SK-N-SH (cell line): ENCODE data around the gene OR1J1. TPM values are rescaled to one million over a fixed set of nuclear protein-coding genes. Genes with fewer than 3 reads are reported as not detected.

Experiments
- CTCF ChIA-PET: fragments of 300-600, 350-600 bp; formaldehyde crosslinking; extraction: SDS; loops from one replicate; lab custom pipeline; 2021; lab: Yijun Ruan, JAX
- POLR2A ChIA-PET: fragments of 350-600 bp; sonication (Branson Sonifier 250); formaldehyde crosslinking; extraction: SDS; loops from one replicate; lab custom pipeline; 2020; ENCODE audit warnings: antibody characterized with exemption, inconsistent platforms; lab: Yijun Ruan, JAX
- DNase-seq: peaks from one replicate; pipeline ENCODE4 v3.0.0; 2012
- H2AFZ ChIP-seq: fragments of 200-600 bp; sonication (generic); 2 replicates; pipeline ENCODE4 v1.8.1; 2016; ENCODE audit warnings: antibody characterized with exemption, mild to moderate bottlenecking, low read depth
- H3F3A ChIP-seq: fragments of 200-600 bp; sonication (generic); replicated peaks from 2 replicates; pipeline ENCODE3; 2016; ENCODE audit warnings: antibody characterized with exemption, mild to moderate bottlenecking; ENCODE audit not compliant: insufficient read depth
- H3K27ac ChIP-seq, 2 experiments: fragments of 200-500 bp in 1 of 2; fragments of 200-600 bp in 1 of 2; sonication (Bioruptor generic) in 1 of 2; sonication (generic), shearing (Covaris generic) in 1 of 2; 2 replicates each; pipeline versions ENCODE4 v1.5.1 to v1.6.1; 2014 to 2016; ENCODE audit warnings: low read depth in 2 of 2, inconsistent platforms in 1 of 2, low read length in 1 of 2, mild to moderate bottlenecking in 1 of 2, mixed read lengths in 1 of 2
- H3K27me3 ChIP-seq: fragments of 200-600 bp; sonication (generic), shearing (Covaris generic); 2 replicates; pipeline ENCODE4 v1.6.1; 2016; ENCODE audit warnings: mixed run types; ENCODE audit not compliant: insufficient read depth
- H3K36me3 ChIP-seq, 2 experiments: fragments of 200-500 bp in 1 of 2; fragments of 200-600 bp in 1 of 2; sonication (Bioruptor generic) in 1 of 2; sonication (generic) in 1 of 2; replicated peaks in 1 of 2; 2 replicates each; pipeline versions ENCODE3 to v1.5.1; 2014 to 2016; ENCODE audit warnings: low read length in 1 of 2, mild to moderate bottlenecking in 1 of 2; ENCODE audit not compliant: insufficient read depth in 2 of 2, control insufficient read depth in 1 of 2
- H3K4me1 ChIP-seq, 2 experiments: fragments of 200-500 bp in 1 of 2; fragments of 200-600 bp in 1 of 2; sonication (Bioruptor generic) in 1 of 2; sonication (generic), shearing (Covaris generic) in 1 of 2; 2 replicates each; pipeline versions ENCODE4 v1.5.1 to v1.6.1; 2014 to 2016; ENCODE audit warnings: low read depth in 1 of 2, low read length in 1 of 2, mixed run types in 1 of 2; ENCODE audit not compliant: insufficient read depth in 2 of 2, control insufficient read depth in 1 of 2
- H3K4me2 ChIP-seq: fragments of 200-600 bp; sonication (generic), shearing (Covaris generic); 2 replicates; pipeline ENCODE4 v1.6.1; 2017; ENCODE audit warnings: mixed run types
- H3K4me3 ChIP-seq, 2 experiments: fragments of 200-500 bp in 1 of 2; fragments of 200-600 bp in 1 of 2; sonication (Bioruptor generic) in 1 of 2; sonication (generic), shearing (Covaris generic) in 1 of 2; 2 replicates each; pipeline versions ENCODE4 v1.5.1 to v1.8.1; 2014 to 2016; ENCODE audit warnings: low read depth in 2 of 2, inconsistent platforms in 1 of 2, low read length in 1 of 2, mild to moderate bottlenecking in 1 of 2, mixed read lengths in 1 of 2, moderate library complexity in 1 of 2
- H3K79me2 ChIP-seq: fragments of 200-600 bp; sonication (generic); 2 replicates; pipeline ENCODE4 v1.8.1; 2017; ENCODE audit warnings: mild to moderate bottlenecking; ENCODE audit not compliant: insufficient read depth
- H3K9ac ChIP-seq: fragments of 200-600 bp; sonication (generic); 2 replicates; pipeline ENCODE4 v1.6.1; 2017; ENCODE audit warnings: mixed run types
- H3K9me2 ChIP-seq: fragments of 200-600 bp; sonication (generic); 2 replicates; pipeline ENCODE4 v1.6.1; 2017; ENCODE audit warnings: mixed run types
- H3K9me3 ChIP-seq: fragments of 200-600 bp; sonication (generic); 2 replicates; pipeline ENCODE4 v1.6.1; 2017; ENCODE audit warnings: mixed run types, mild to moderate bottlenecking, moderate library complexity
- H4K20me1 ChIP-seq: fragments of 200-600 bp; sonication (generic); 2 replicates; pipeline ENCODE4 v1.6.1; 2017; ENCODE audit warnings: mild to moderate bottlenecking, mixed run types; ENCODE audit not compliant: insufficient read depth
- CTCF ChIP-seq: fragments of 200-600 bp; sonication (generic); IDR thresholded peaks from 2 replicates; pipeline ENCODE4 v1.6.1; 2017; ENCODE audit warnings: antibody characterized with exemption, mild to moderate bottlenecking, moderate library complexity
- EP300 ChIP-seq, 2 experiments: IDR thresholded peaks; 2 replicates each; pipeline versions ENCODE4 v1.4.0 to v1.6.1; 2012; ENCODE audit warnings: borderline replicate concordance in 1 of 2, low read depth in 1 of 2, low read length in 1 of 2
- FOSL2 ChIP-seq: IDR thresholded peaks from 2 replicates; pipeline ENCODE4 v1.4.0; 2012; ENCODE audit warnings: low read depth, mild to moderate bottlenecking, moderate library complexity, borderline replicate concordance
- GATA2 ChIP-seq: sonication (generic); formaldehyde crosslinking; IDR thresholded peaks from 2 replicates; pipeline ENCODE4 v1.5.0; 2020; ENCODE audit warnings: mild to moderate bottlenecking, missing genetic modification reagents
- MEF2A ChIP-seq: IDR thresholded peaks from 2 replicates; pipeline ENCODE4 v1.4.0; 2012; ENCODE audit warnings: low read depth, borderline replicate concordance
- RXRA ChIP-seq: IDR thresholded peaks from 2 replicates; pipeline ENCODE4 v1.4.0; 2012; ENCODE audit warnings: low read depth, mild to moderate bottlenecking, borderline replicate concordance
- WGBS: methylation state at CpG from one replicate; pipeline ENCODE4 v1.1.6; 2017; ENCODE audit warnings: low lambda C conversion rate; 5-methylcytosine and 5-hydroxymethylcytosine counted together
- polyA plus RNA-seq, 3 experiments: library from polyadenylated mRNA; depleted of rRNA; stranded (reverse); fragments of >200 nt; gene quantifications; 2 replicates each; pipeline ENCODE4 v1.2.3, GENCODE V29; 2012
- TF ChIP-seq, protein P1 (sequence below): IDR thresholded peaks from 2 replicates; pipeline ENCODE4 v1.4.0; 2012; ENCODE audit warnings: low read depth, borderline replicate concordance
- TF ChIP-seq, protein P2 (sequence below): IDR thresholded peaks from 2 replicates; pipeline ENCODE4 v1.4.0; 2012; ENCODE audit warnings: low read depth

The OR1J1 gene
- polyA plus RNA-seq, 1 of the 3 experiments (the other 2 are of a cell fraction): not detected

DNA sequence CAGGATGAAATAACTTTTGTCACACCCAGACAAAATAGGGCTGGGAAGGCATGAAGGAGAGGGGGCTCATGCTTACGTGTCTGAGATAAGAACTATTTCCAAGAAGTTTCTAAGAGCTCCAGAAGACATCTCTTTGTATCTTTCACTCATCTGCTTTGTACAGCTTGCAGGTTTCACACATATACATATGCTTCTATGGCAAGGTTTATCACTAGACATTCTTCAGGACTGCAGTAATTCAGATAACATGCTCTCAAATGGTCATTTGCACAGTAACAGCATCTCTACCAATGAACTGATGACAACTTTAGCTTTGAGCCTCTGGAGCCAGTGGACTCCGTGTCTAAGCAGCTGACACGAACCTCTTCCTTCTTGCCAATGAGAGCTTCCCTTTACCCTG is 3.2 kb downstream of the OR1J1 start:
- no peaks in the 10 kb centered on the region for H4K20me1 ChIP-seq
- H3K4me3 ChIP-seq: no peak overlapping the region
- no peaks in the 10 kb centered on the region for H3K4me1 ChIP-seq
- CTCF ChIA-PET: interaction anchor here (0.7 to 4.8 kb wide), 3 partner anchors 10 to 320 kb away, joined by 3 to 32 read pairs (median 3); no protein-coding TSS in a partner anchor
- no peaks in the 10 kb centered on the region for H3K9me3 ChIP-seq
- no peak overlapping the region for H3K9ac ChIP-seq
- no peaks in the 10 kb centered on the region for H3K27me3 ChIP-seq
- H3K9me2 ChIP-seq: no peaks in the 10 kb centered on the region
- no peaks in the 10 kb centered on the region for H3F3A ChIP-seq
- 49% methylated on average over 3 of the region's 3 CpGs for WGBS
- H3K4me2 ChIP-seq: no peak overlapping the region
- no peak overlapping the region for H3K27ac ChIP-seq
- no peaks in the 10 kb centered on the region for H3K79me2 ChIP-seq
- POLR2A ChIA-PET: no interaction called here
- TF ChIP-seq CTCF: no peak
- no peaks in the 10 kb centered on the region for H3K36me3 ChIP-seq
- DNase-seq: no peak
- H2AFZ ChIP-seq: no peak overlapping the region

- no peaks in the 10 kb centered on the region for H3K36me3 ChIP-seq
- DNase-seq: no peak
- H3K9me3 ChIP-seq: no peaks in the 10 kb centered on the region
- H3F3A ChIP-seq: no peaks in the 10 kb centered on the region
- H3K4me1 ChIP-seq: peaks cover 3 to 4% of the 10 kb centered on the region in 2 experiments; a peak in 2 of 4 replicates
- H3K9me2 ChIP-seq: no peaks in the 10 kb centered on the region
- H4K20me1 ChIP-seq: no peaks in the 10 kb centered on the region
- H3K27ac ChIP-seq: no peak overlapping the region
- peak overlapping the region; percentile 19; the same call in 1 of the 2 replicates for H3K4me2 ChIP-seq
- H2AFZ ChIP-seq: 0 out of 2 replicates have a peak overlapping the region, but pooled peaks have one; percentile 18
- ChIA-PET CTCF (no interaction called here), POLR2A (no interaction called here)
- TF ChIP-seq, protein P1, sequence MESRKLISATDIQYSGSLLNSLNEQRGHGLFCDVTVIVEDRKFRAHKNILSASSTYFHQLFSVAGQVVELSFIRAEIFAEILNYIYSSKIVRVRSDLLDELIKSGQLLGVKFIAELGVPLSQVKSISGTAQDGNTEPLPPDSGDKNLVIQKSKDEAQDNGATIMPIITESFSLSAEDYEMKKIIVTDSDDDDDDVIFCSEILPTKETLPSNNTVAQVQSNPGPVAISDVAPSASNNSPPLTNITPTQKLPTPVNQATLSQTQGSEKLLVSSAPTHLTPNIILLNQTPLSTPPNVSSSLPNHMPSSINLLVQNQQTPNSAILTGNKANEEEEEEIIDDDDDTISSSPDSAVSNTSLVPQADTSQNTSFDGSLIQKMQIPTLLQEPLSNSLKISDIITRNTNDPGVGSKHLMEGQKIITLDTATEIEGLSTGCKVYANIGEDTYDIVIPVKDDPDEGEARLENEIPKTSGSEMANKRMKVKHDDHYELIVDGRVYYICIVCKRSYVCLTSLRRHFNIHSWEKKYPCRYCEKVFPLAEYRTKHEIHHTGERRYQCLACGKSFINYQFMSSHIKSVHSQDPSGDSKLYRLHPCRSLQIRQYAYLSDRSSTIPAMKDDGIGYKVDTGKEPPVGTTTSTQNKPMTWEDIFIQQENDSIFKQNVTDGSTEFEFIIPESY: no peak
- TF ChIP-seq EP300 (IDR thresholded peaks at IDR 0.05; ENCODE audit: borderline replicate concordance in 1 of 2, low read depth in 1 of 2, low read length in 1 of 2): no peak
- TF ChIP-seq MEF2A: no peak
- TF ChIP-seq RXRA: no peak
- TF ChIP-seq GATA2: no peak
- TF ChIP-seq, protein P2, sequence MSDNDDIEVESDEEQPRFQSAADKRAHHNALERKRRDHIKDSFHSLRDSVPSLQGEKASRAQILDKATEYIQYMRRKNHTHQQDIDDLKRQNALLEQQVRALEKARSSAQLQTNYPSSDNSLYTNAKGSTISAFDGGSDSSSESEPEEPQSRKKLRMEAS: no peak
- TF ChIP-seq FOSL2: no peak
- H3K27me3 ChIP-seq: no peaks in the 10 kb centered on the region
- no peaks in the 10 kb centered on the region for H3K79me2 ChIP-seq
- 28% methylated on average over 4 of the region's 4 CpGs for WGBS
- no peak overlapping the region for H3K9ac ChIP-seq
- H3K4me3 ChIP-seq: no peak overlapping the region
Measured at GRCh38 chr9:122468735-122469134, 9.0 kb downstream of the OR1J1 start.
